Central memory CD8-positive, alpha-beta T cell (primary cell): ENCODE measurements around the gene PDE4D.

Source experiments
- ATAC-seq: fragments of 150-1000 bp; cut with Tn5 transposase; replicated peaks from 2 replicates; pipeline ENCODE4 v1.10.0; 2022; ENCODE audit warnings: mild to moderate bottlenecking, moderate FRiP score, moderate number of reproducible peaks; ENCODE audit not compliant: poor library complexity, severe bottlenecking; ENCODE audit errors: extremely low read depth
- DNase-seq, 2 donors: peaks; one replicate each; pipeline ENCODE4 v3.0.0; 2021; ENCODE audit warnings: low spot score in 2 of 2
- H3K27ac Mint-ChIP-seq: one replicate; pipeline ENCODE4 v1.8.0; 2022; ENCODE audit warnings: low read depth, mild to moderate bottlenecking, moderate library complexity, mixed read lengths
- H3K27me3 Mint-ChIP-seq: one replicate; pipeline ENCODE4 v1.8.0; 2022; ENCODE audit warnings: mixed read lengths
- H3K36me3 Mint-ChIP-seq: one replicate; pipeline ENCODE4 v1.8.0; 2022; ENCODE audit warnings: mild to moderate bottlenecking, moderate library complexity, mixed read lengths; ENCODE audit not compliant: insufficient read depth
- H3K4me1 Mint-ChIP-seq: one replicate; pipeline ENCODE4 v1.8.0; 2022; ENCODE audit warnings: mixed read lengths
- H3K4me3 Mint-ChIP-seq: one replicate; pipeline ENCODE4 v1.8.0; 2022; ENCODE audit warnings: mild to moderate bottlenecking, moderate library complexity, mixed read lengths
- H3K9me3 Mint-ChIP-seq: one replicate; pipeline ENCODE4 v1.8.0; 2022; ENCODE audit warnings: mixed read lengths

The PDE4D gene

GRCh38 chr5:59661954-59662615 is 231.4 kb downstream of the PDE4D start:
- no peak overlapping the region for H3K4me3 Mint-ChIP-seq
- no peaks in the 10 kb centered on the region for H3K36me3 Mint-ChIP-seq
- ATAC-seq = no peak
- H3K27me3 Mint-ChIP-seq = no peaks in the 10 kb centered on the region
- H3K9me3 Mint-ChIP-seq = no peaks in the 10 kb centered on the region
- DNase-seq = no peak
- H3K4me1 Mint-ChIP-seq = no peaks in the 10 kb centered on the region
- H3K27ac Mint-ChIP-seq = no peak overlapping the region

- H3K27me3 Mint-ChIP-seq = no peaks in the 10 kb centered on the region
- H3K4me3 Mint-ChIP-seq = no peak overlapping the region
- no peaks in the 10 kb centered on the region for H3K9me3 Mint-ChIP-seq
- no peaks in the 10 kb centered on the region for H3K36me3 Mint-ChIP-seq
- no peak overlapping the region for H3K27ac Mint-ChIP-seq
- ATAC-seq (no peak), DNase-seq (no peak)
- H3K4me1 Mint-ChIP-seq = no peaks in the 10 kb centered on the region
These were observed 232.2 kb downstream of the PDE4D start for GRCh38 chr5:59661311-59661710.

- no peaks in the 10 kb centered on the region for H3K9me3 Mint-ChIP-seq
- ATAC-seq (no peak), DNase-seq (no peak)
- no peaks in the 10 kb centered on the region for H3K4me1 Mint-ChIP-seq
- no peak overlapping the region for H3K27ac Mint-ChIP-seq
- no peaks in the 10 kb centered on the region for H3K36me3 Mint-ChIP-seq
- no peak overlapping the region for H3K4me3 Mint-ChIP-seq
- H3K27me3 Mint-ChIP-seq = no peaks in the 10 kb centered on the region
These were observed 232.8 kb downstream of the PDE4D start for GRCh38 chr5:59660737-59661136.

- Mint-ChIP-seq H3K36me3 (no peaks in the 10 kb centered on the region), H3K9me3 (no peaks in the 10 kb centered on the region), H3K27ac (no peak overlapping the region), H3K27me3 (no peaks in the 10 kb centered on the region), H3K4me3 (no peak overlapping the region), H3K4me1 (no peaks in the 10 kb centered on the region)
- ATAC-seq (no peak), DNase-seq (no peak)
These were observed 236.9 kb downstream of the PDE4D start for GRCh38 chr5:59656351-59657254.

GRCh38 chr5:59655693-59656309 is 237.7 kb downstream of the PDE4D start:
- no peaks in the 10 kb centered on the region for H3K36me3 Mint-ChIP-seq
- H3K4me3 Mint-ChIP-seq = no peak overlapping the region
- no peaks in the 10 kb centered on the region for H3K27me3 Mint-ChIP-seq
- no peaks in the 10 kb centered on the region for H3K4me1 Mint-ChIP-seq
- DNase-seq (no peak), ATAC-seq (no peak)
- no peak overlapping the region for H3K27ac Mint-ChIP-seq
- H3K9me3 Mint-ChIP-seq = no peaks in the 10 kb centered on the region

GRCh38 chr5:59654691-59655090 is 238.8 kb downstream of the PDE4D start:
- Mint-ChIP-seq H3K36me3 (no peaks in the 10 kb centered on the region), H3K27ac (no peak overlapping the region), H3K9me3 (no peaks in the 10 kb centered on the region), H3K4me1 (no peaks in the 10 kb centered on the region), H3K4me3 (no peak overlapping the region), H3K27me3 (no peaks in the 10 kb centered on the region)
- no peak for ATAC-seq
- no peak for DNase-seq

GRCh38 chr5:59652449-59652848 is 241.1 kb downstream of the PDE4D start:
- H3K36me3 Mint-ChIP-seq = no peaks in the 10 kb centered on the region
- ATAC-seq = no peak
- no peaks in the 10 kb centered on the region for H3K27me3 Mint-ChIP-seq
- no peak for DNase-seq
- H3K4me3 Mint-ChIP-seq = no peak overlapping the region
- no peaks in the 10 kb centered on the region for H3K4me1 Mint-ChIP-seq
- no peaks in the 10 kb centered on the region for H3K9me3 Mint-ChIP-seq
- H3K27ac Mint-ChIP-seq = no peak overlapping the region

- Mint-ChIP-seq H3K27me3 (no peaks in the 10 kb centered on the region), H3K4me3 (no peak overlapping the region), H3K27ac (no peak overlapping the region), H3K9me3 (no peaks in the 10 kb centered on the region), H3K36me3 (no peaks in the 10 kb centered on the region), H3K4me1 (no peaks in the 10 kb centered on the region)
- ATAC-seq (no peak), DNase-seq (no peak)
These were observed 244.3 kb downstream of the PDE4D start for GRCh38 chr5:59648949-59649921.

GRCh38 chr5:59648038-59648831 is 245.3 kb downstream of the PDE4D start:
- no peak overlapping the region for H3K27ac Mint-ChIP-seq
- H3K4me1 Mint-ChIP-seq = no peaks in the 10 kb centered on the region
- ATAC-seq (no peak), DNase-seq (no peak)
- no peaks in the 10 kb centered on the region for H3K9me3 Mint-ChIP-seq
- H3K36me3 Mint-ChIP-seq = no peaks in the 10 kb centered on the region
- no peak overlapping the region for H3K4me3 Mint-ChIP-seq
- no peaks in the 10 kb centered on the region for H3K27me3 Mint-ChIP-seq

GRCh38 chr5:59645380-59645779 is 248.1 kb downstream of the PDE4D start:
- DNase-seq = no peak
- Mint-ChIP-seq H3K27ac (no peak overlapping the region), H3K9me3 (no peaks in the 10 kb centered on the region)

GRCh38 chr5:59640411-59640810 is 253.1 kb downstream of the PDE4D start:
- H3K27me3 Mint-ChIP-seq = no peaks in the 10 kb centered on the region
- H3K9me3 Mint-ChIP-seq = peaks cover 5% of the 10 kb centered on the region
- ATAC-seq (no peak), DNase-seq (no peak)
- no peak overlapping the region for H3K4me3 Mint-ChIP-seq
- H3K36me3 Mint-ChIP-seq = peaks cover 2% of the 10 kb centered on the region
- H3K4me1 Mint-ChIP-seq = no peaks in the 10 kb centered on the region
- no peak overlapping the region for H3K27ac Mint-ChIP-seq

More at GRCh38 chr5:59645380-59645779, 248.1 kb downstream of the PDE4D start:
- ATAC-seq = no peak
- H3K27me3 Mint-ChIP-seq = no peaks in the 10 kb centered on the region
- H3K4me3 Mint-ChIP-seq = no peak overlapping the region
- H3K4me1 Mint-ChIP-seq = no peaks in the 10 kb centered on the region
- peaks cover 2% of the 10 kb centered on the region for H3K36me3 Mint-ChIP-seq
